ENCODE measurements around the gene GMDS.

GMDS gene

GRCh38 chr6:1724124-1724523 is 521.3 kb downstream of the GMDS start:
- DNase-seq (ENCODE audit: extremely low read depth, low read depth): no peak
- TF ChIP-seq CTCF (IDR thresholded peaks at IDR 0.05; ENCODE audit: low read depth, low read length): no peak

- no peak for DNase-seq (ENCODE audit: extremely low read depth, low read depth)
- TF ChIP-seq CTCF (IDR thresholded peaks at IDR 0.05; ENCODE audit: low read depth, low read length): no peak
Measured at GRCh38 chr6:1722801-1723200, 522.6 kb downstream of the GMDS start.

GRCh38 chr6:1720620-1721322 is 524.6 kb downstream of the GMDS start:
- DNase-seq (ENCODE audit: extremely low read depth, low read depth): no peak
- TF ChIP-seq CTCF (IDR thresholded peaks at IDR 0.05; ENCODE audit: low read depth, low read length): no peak

GRCh38 chr6:1719922-1720321 is 525.5 kb downstream of the GMDS start:
- TF ChIP-seq CTCF (IDR thresholded peaks at IDR 0.05; ENCODE audit: low read depth, low read length): no peak
- DNase-seq (ENCODE audit: extremely low read depth, low read depth): no peak

- TF ChIP-seq CTCF (IDR thresholded peaks at IDR 0.05; ENCODE audit: low read depth, low read length): no peak
- DNase-seq (ENCODE audit: extremely low read depth, low read depth): no peak
Measured at GRCh38 chr6:1716868-1717267, 528.5 kb downstream of the GMDS start.

- no peak for TF ChIP-seq CTCF (IDR thresholded peaks at IDR 0.05; ENCODE audit: low read depth, low read length)
- no peak for DNase-seq (ENCODE audit: extremely low read depth, low read depth)
Measured at GRCh38 chr6:1716396-1716795, 529.0 kb downstream of the GMDS start.

GRCh38 chr6:1715336-1715735 is 530.1 kb downstream of the GMDS start:
- TF ChIP-seq CTCF (IDR thresholded peaks at IDR 0.05; ENCODE audit: low read depth, low read length): no peak
- no peak for DNase-seq (ENCODE audit: extremely low read depth, low read depth)

Measured in AG09319 (cell line).